GM21381 (cell line): Measurements from ENCODE around the gene SMIM5.

Source experiments
- ATAC-seq: cut with Tn5 transposase; IDR thresholded peaks from one replicate; pipeline ENCODE4 v1.9.1; 2021; ENCODE audit warnings: mild to moderate bottlenecking, moderate library complexity; ENCODE audit not compliant: unreplicated experiment

SMIM5 gene

GRCh38 chr17:75602644-75603043, 30.6 kb upstream of the SMIM5 start:
- no peak for ATAC-seq

GRCh38 chr17:75603123-75603522, 30.1 kb upstream of the SMIM5 start:
- no peak for ATAC-seq

GRCh38 chr17:75604034-75604695, 29.1 kb upstream of the SMIM5 start:
- ATAC-seq = no peak

- no peak for ATAC-seq
These were observed 27.4 kb upstream of the SMIM5 start for GRCh38 chr17:75605790-75606189.

- no peak for ATAC-seq
These were observed 26.1 kb upstream of the SMIM5 start for GRCh38 chr17:75607086-75607485.

GRCh38 chr17:75610103-75610984, 22.9 kb upstream of the SMIM5 start:
- no peak for ATAC-seq

GRCh38 chr17:75611851-75612429, 21.3 kb upstream of the SMIM5 start:
- ATAC-seq = no peak

- ATAC-seq = no peak
These were observed 20.2 kb upstream of the SMIM5 start for GRCh38 chr17:75612906-75613626.

GRCh38 chr17:75614006-75614405, 19.2 kb upstream of the SMIM5 start:
- ATAC-seq = no peak

- ATAC-seq = no peak
These were observed 18.5 kb upstream of the SMIM5 start for GRCh38 chr17:75614556-75615270.

- ATAC-seq = no peak
These were observed 17.9 kb upstream of the SMIM5 start for GRCh38 chr17:75615301-75615700.

- no peak for ATAC-seq
These were observed 16.6 kb upstream of the SMIM5 start for GRCh38 chr17:75616521-75617122.

GRCh38 chr17:75617218-75617617, 16.0 kb upstream of the SMIM5 start:
- ATAC-seq = no peak

- ATAC-seq = no peak
These were observed 15.6 kb upstream of the SMIM5 start for GRCh38 chr17:75617675-75618074.

GRCh38 chr17:75619506-75620431, 13.5 kb upstream of the SMIM5 start:
- ATAC-seq = no peak

GRCh38 chr17:75621489-75621888, 11.7 kb upstream of the SMIM5 start:
- no peak for ATAC-seq

GRCh38 chr17:75622076-75622475, 11.2 kb upstream of the SMIM5 start:
- ATAC-seq = no peak

GRCh38 chr17:75622771-75623273, 10.4 kb upstream of the SMIM5 start:
- ATAC-seq = no peak

GRCh38 chr17:75623386-75623785, 9.8 kb upstream of the SMIM5 start:
- no peak for ATAC-seq
